Esophagus squamous epithelium (tissue), 5 donors: Measurements from ENCODE around the gene HSPG2. TPM values are rescaled to one million over a fixed set of nuclear protein-coding genes. Genes with fewer than 3 reads are reported as not detected.
"Not testable (repeated sequence)": the region's sequence is repeated elsewhere in the genome, so short reads cannot be mapped to it uniquely, and the experiment has no call there.

Experiments
- DNase-seq: peaks from one replicate; lab custom pipeline; 2025; lab: John Stamatoyannopoulos, UW
- H3K27ac ChIP-seq, 4 donors: fragments of 200-600 bp; sonication (generic); one replicate each; pipeline ENCODE4 v1.5.1; 2016 to 2019; ENCODE audit warnings: mild to moderate bottlenecking in 1 of 4
- H3K27me3 ChIP-seq, 4 donors: fragments of 200-600 bp; sonication (generic); 1 replicate in 3 of 4; 2 replicates in 1 of 4; pipeline versions ENCODE4 v1.5.1 to v1.6.0; 2017 to 2021; ENCODE audit warnings: antibody characterized with exemption in 1 of 4
- H3K36me3 ChIP-seq, 3 donors: fragments of 200-600 bp; sonication (generic); one replicate each; pipeline ENCODE4 v1.5.1; 2016 to 2019
- H3K4me1 ChIP-seq, 3 donors: fragments of 200-600 bp; sonication (generic); one replicate each; pipeline ENCODE4 v1.5.1; 2017 to 2019
- H3K4me3 ChIP-seq, 4 donors: fragments of 200-600 bp; sonication (generic); 1 replicate in 3 of 4; 2 replicates in 1 of 4; pipeline ENCODE4 v1.5.1; 2016 to 2019; ENCODE audit warnings: mild to moderate bottlenecking in 2 of 4, moderate library complexity in 1 of 4
- H3K9me3 ChIP-seq, 3 donors: fragments of 200-600 bp; sonication (generic); one replicate each; pipeline ENCODE4 v1.5.1; 2016 to 2019
- POLR2A ChIP-seq, 4 donors: fragments of 450-650 bp; IDR thresholded peaks; one replicate each; pipeline ENCODE4 v1.6.1; 2017; ENCODE audit warnings: antibody characterized with exemption in 4 of 4, mild to moderate bottlenecking in 4 of 4, moderate library complexity in 3 of 4
- WGBS, 2 donors: methylation state at CpG; one replicate each; pipeline ENCODE4 v1.1.5; 2018; 5-methylcytosine and 5-hydroxymethylcytosine counted together
- intact Hi-C: fragments of 100-400 bp; cut with DNase I; formaldehyde crosslinking; loops from one replicate; pipeline ENCODE4 v1.15.0; 2022
- total RNA-seq, 4 donors: library from RNA; depleted of rRNA; stranded (reverse); fragments of >200 nt; gene quantifications; one replicate each; pipeline ENCODE4 v1.1.0, GENCODE V29; 2016
- TF ChIP-seq, protein P1 (sequence below), 6 experiments: fragments of 450-650 bp in 4 of 6; fragments of 200-600 bp in 2 of 6; sonication (generic) in 2 of 6; IDR thresholded peaks; one replicate each; pipeline ENCODE4 v1.5.1; 2016 to 2019; ENCODE audit warnings: antibody characterized with exemption in 6 of 6, mild to moderate bottlenecking in 4 of 6, moderate library complexity in 4 of 6
- donor health status: DM: yes; HTN: yes; CAD: no.

HSPG2 gene
- total RNA-seq, 4 donors from 2014 or later, result 44.9 to 107 (median 54.2) TPM

DNA sequence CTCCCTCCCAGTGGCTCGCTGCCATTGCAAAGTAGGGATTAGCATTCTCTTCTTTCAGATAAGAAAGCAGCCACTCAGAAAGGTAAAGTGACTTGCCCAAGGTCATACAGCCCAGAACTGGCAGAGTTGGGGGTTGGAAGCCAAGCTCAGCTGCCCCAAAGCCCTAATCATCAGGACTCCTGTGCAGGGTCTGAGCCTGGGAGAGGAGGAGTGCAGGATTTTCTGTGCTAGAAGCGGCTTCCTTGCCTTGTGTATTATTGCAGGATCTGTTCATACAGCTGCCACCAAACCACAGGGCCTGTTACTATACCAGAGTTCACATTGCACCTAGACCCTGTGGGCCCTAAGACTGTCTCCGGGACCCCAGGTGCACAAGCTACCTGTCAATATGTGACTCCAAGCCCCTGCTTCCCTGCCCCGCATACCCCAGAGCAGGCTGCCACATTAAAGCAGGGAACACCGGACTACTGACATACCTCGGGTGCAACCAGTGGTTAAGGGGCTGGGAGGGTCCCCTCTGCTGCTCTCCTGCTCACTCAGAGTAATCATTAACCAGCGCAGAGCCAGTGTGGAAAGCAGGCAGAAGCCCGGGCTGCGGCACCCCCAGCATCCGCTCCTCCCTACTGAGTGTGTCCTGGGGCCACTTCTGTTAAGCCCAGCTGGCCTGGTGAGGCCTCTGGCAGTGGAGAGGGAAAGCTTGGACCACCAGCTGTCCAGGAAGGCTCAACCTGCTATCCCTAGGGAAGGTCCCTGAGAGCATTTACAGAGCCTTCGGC is 15.8 kb downstream of the HSPG2 start:
- WGBS, 2 donors, result 68 to 80% methylated on average over 2 to 6 of the region's 11 CpGs
- Histone ChIP-seq H3K4me3 (no peak overlapping the region), H3K9me3 (no peaks in the 10 kb centered on the region), H3K27ac (peak overlapping the region; percentile 75 to 97 (median 90)), H3K27me3 (no peaks in the 10 kb centered on the region), H3K36me3 (peaks cover 0 to 18% (median 0%) of the 10 kb centered on the region in 3 donors), H3K4me1 (peaks cover 15 to 99% (median 68%) of the 10 kb centered on the region in 3 donors)
- TF ChIP-seq POLR2A (IDR thresholded peaks at IDR 0.05), result no peak
- TF ChIP-seq, protein P1, sequence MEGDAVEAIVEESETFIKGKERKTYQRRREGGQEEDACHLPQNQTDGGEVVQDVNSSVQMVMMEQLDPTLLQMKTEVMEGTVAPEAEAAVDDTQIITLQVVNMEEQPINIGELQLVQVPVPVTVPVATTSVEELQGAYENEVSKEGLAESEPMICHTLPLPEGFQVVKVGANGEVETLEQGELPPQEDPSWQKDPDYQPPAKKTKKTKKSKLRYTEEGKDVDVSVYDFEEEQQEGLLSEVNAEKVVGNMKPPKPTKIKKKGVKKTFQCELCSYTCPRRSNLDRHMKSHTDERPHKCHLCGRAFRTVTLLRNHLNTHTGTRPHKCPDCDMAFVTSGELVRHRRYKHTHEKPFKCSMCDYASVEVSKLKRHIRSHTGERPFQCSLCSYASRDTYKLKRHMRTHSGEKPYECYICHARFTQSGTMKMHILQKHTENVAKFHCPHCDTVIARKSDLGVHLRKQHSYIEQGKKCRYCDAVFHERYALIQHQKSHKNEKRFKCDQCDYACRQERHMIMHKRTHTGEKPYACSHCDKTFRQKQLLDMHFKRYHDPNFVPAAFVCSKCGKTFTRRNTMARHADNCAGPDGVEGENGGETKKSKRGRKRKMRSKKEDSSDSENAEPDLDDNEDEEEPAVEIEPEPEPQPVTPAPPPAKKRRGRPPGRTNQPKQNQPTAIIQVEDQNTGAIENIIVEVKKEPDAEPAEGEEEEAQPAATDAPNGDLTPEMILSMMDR (IDR thresholded peaks at IDR 0.05), result no peak
- intact Hi-C loops, result no loop called here
- DNase-seq, result no peak

DNA sequence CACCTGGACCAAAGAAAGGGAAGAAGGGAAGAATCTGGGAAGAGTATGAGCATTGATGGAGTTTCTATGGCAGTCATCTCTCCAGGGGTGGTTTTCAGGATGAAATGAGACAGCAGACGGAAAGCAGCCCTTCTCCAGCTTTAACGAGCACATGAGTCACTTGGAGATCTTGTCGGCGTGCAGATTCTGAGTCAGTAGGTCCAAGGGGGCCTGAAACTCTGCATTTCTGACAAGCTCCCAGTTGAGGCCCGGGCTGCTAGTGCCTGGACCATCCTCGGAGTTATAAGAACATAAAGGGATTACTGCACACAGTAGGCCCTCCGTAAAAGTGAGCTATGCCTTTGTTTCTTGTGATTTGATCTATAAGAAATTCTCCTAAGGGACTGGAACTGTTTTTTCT is 17.6 kb downstream of the HSPG2 start:
- Histone ChIP-seq H3K9me3 (no peaks in the 10 kb centered on the region), H3K36me3 (peaks cover 0 to 18% (median 0%) of the 10 kb centered on the region in 3 donors), H3K4me3 (no peak overlapping the region), H3K27ac (peak overlapping the region; percentile 52 to 97 (median 90)), H3K27me3 (no peaks in the 10 kb centered on the region), H3K4me1 (peaks cover 14 to 99% (median 66%) of the 10 kb centered on the region in 3 donors)
- TF ChIP-seq POLR2A (IDR thresholded peaks at IDR 0.05), result no peak
- TF ChIP-seq, protein P1 (IDR thresholded peaks at IDR 0.05), result no peak
- intact Hi-C loops, result no loop called here
- WGBS, 2 donors, result 54 to 61% methylated on average over 7 of the region's 7 CpGs
- DNase-seq, result no peak

DNA sequence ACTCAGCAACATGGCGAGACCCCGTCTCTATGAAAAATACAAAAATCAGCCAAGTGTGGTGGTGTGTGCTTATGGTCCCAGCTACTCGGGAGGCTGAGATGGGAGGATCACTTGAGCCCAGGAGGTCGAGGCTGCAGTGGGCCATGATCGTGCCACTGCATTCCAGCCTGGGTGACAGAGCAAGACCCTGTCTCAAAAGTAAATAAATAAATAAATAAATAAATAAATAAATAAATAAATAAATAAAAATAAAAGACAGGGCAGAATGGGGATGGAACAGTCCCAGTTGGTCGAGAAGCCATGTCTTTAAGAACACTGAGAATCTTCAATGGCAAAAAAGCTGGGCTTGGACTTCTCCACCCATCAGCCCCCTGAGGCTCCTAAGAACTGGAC is 19.9 kb downstream of the HSPG2 start:
- H3K36me3 ChIP-seq, result peaks cover 0 to 18% (median 0%) of the 10 kb centered on the region in 3 donors
- DNase-seq, intact Hi-C loops, H3K9me3 ChIP-seq, H3K27me3 ChIP-seq, H3K4me3 ChIP-seq: not testable (repeated sequence)
- H3K27ac ChIP-seq, result peak overlapping the region in 3 of 4 donors; percentile 54 to 97 (median 88)
- WGBS, 2 donors, result 63 to 74% methylated on average over 5 to 6 of the region's 6 CpGs
- H3K4me1 ChIP-seq, result peaks cover 30 to 99% (median 70%) of the 10 kb centered on the region in 3 donors

DNA sequence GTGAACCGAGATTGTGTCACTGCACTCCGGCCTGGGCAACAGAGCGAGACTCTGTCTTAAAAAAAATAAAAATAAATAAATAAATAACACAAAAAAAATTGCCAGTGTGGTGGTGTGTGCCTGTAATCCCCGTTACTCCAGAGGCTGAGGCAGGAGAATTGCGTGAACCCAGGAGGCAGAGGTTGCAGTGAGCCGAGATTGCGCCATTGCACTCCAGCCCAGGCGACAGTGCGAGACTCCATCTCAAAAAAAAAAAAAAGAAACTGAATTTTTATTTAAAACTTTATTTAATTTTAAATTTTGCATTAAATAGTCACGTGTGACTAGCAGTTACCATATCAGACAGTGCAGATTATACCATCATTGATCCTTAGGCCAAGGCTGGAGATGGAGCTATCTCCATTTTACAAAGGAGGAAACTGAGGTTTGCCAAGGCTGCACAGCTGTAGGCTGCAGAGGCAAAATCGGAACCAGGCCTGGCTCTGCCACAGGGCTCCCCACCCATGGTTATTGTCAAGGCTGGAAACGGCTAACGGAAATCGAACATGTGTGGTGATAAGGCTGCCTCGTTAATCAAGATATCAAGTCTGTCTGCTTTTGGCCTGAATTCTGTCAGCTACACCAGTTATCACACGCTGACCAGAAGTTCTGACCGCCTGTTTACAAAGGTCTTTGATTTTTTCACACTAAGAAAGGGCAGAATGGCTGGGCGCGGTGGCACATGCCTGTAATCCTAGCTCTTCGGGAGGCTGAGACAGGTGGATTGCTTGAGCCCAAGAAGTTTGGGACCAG is 20.5 kb downstream of the HSPG2 start:
- TF ChIP-seq POLR2A (IDR thresholded peaks at IDR 0.05), result no peak
- TF ChIP-seq, protein P1 (IDR thresholded peaks at IDR 0.05), result no peak
- Histone ChIP-seq H3K4me3 (no peak overlapping the region), H3K27ac (peak overlapping the region in 3 of 4 donors; percentile 51 to 97 (median 88)), H3K27me3 (no peaks in the 10 kb centered on the region), H3K9me3 (no peaks in the 10 kb centered on the region), H3K4me1 (peaks cover 34 to 99% (median 72%) of the 10 kb centered on the region in 3 donors), H3K36me3 (peaks cover 0 to 18% (median 0%) of the 10 kb centered on the region in 3 donors)
- DNase-seq, result no peak
- WGBS, 2 donors, result 72 to 79% methylated on average over 17 to 20 of the region's 20 CpGs
- intact Hi-C loops, result no loop called here

DNA sequence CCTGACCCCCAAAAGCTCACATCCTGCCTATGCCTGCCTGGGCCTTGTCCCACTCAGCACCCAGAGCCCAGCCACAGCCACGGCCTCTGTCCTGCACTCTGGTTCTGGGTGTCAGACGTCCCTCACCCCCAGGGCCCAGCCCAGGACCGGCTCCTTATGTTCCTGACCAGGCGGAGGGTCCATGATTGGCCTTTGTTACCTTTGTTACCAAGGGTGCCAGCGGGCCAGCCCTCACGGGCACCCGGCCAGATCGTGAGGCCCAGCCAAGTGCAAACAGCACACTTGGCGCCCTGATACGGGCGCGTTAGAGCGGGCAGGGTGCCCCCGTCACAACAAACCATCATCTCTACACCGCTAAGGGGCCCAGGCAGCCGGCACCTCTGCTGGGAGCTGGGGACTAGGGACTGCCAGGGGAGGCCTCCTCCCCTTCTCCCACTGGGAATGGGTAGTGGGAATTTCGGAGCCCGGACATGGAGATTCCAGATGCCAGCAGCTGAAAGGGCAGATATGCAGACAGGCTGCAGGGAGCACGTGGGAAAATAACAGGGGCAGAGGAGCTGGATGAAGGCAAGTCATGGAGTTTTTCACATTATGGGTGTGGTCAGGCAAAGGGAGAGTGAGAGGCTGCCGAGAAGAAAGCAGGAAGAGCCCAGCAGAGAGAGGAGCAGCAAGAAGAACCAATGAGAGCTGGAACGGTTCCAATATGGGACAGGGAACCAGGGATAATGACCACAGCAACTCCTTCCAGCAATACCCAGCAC is 22.1 kb downstream of the HSPG2 start:
- 22 to 23% methylated on average over 9 to 14 of the region's 21 CpGs for whole genome bisulfite sequencing, 2 donors
- TF ChIP-seq, protein P1 (IDR thresholded peaks at IDR 0.05), result no peak
- no peak for TF ChIP-seq POLR2A (IDR thresholded peaks at IDR 0.05)
- H3K4me1 ChIP-seq, result peaks cover 49 to 99% (median 72%) of the 10 kb centered on the region in 3 donors
- no peaks in the 10 kb centered on the region for H3K9me3 ChIP-seq
- no peak overlapping the region for H3K4me3 ChIP-seq
- peaks cover 0 to 18% (median 0%) of the 10 kb centered on the region in 3 donors for H3K36me3 ChIP-seq
- H3K27ac ChIP-seq, result peak overlapping the region; percentile 32 to 97 (median 90)
- DNase-seq, result no peak
- intact Hi-C loops, result no loop called here
- H3K27me3 ChIP-seq, result no peaks in the 10 kb centered on the region
